NOMO-1 (cell line): ENCODE data around the gene CCDC127.

Source experiments
- DNase-seq, 2 experiments: peaks; one replicate each; lab custom pipeline; 2025; ENCODE audit not compliant: unreplicated experiment in 2 of 2; lab: John Stamatoyannopoulos, UW

The CCDC127 gene

GRCh38 chr5:191036-191948, 26.7 kb downstream of the CCDC127 start, which contains the start of gene LRRC14B:
Gene LRRC14B (plus strand): TSS chr5:191495. CDS start chr5:191539, 44 bp downstream.
- peak in 1 of 2 experiments; percentile 19 for DNase-seq

GRCh38 chr5:190366-191035, 27.5 kb downstream of the CCDC127 start:
- DNase-seq, result no peak

- DNase-seq, result no peak
These were observed 28.0 kb downstream of the CCDC127 start for GRCh38 chr5:189976-190365.

- DNase-seq, result no peak
These were observed 28.5 kb downstream of the CCDC127 start for GRCh38 chr5:189486-189885.

DNA sequence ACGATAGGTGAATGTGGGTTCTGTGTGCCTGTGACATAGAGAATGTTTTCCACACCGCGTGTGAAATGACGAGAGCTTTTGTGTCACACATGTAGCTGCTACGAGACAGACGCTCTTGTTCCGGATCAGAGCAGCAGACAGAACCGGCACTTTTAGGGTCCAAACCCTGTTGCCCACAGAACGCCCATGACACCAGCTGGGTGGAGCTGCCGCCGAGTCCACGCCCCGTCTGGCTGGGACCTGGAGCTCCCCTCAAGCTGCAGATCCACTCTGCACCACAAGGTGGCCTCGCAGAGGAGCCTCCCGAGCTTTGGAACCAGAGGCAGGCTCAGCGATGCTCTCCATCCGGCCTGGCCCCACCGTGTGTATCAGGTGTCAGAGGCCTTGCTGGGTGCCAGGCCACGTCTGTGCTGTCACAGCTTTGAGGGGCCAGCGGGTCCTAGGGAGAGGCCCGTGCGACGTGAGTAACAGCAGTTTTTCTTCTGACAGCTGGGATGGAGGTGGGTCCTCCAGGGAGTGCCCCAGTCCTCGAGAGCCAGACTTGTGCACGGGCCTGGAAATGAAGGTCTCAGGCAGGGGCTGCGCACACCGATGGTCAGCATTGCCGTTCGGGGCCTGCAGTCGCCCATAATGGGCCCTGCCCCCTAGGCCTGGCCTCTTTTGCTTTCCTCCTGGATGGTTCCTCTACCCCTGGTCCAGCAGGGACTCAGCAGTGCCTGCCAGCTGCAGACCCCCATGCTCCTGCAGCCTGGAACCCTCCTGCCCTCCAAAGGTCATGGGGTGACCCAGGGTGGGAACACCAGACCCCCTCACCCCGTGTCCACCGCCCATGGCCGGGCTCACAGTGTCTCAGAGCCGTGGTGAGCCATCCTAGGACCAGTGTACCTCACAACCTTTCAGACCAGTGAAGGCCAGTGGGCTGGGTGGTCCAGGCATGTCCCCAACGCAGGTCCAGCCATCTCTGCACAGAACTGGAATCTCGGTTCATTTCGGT, 29.2 kb downstream of the CCDC127 start:
- peak; percentile 74 to 89 for DNase-seq

DNA sequence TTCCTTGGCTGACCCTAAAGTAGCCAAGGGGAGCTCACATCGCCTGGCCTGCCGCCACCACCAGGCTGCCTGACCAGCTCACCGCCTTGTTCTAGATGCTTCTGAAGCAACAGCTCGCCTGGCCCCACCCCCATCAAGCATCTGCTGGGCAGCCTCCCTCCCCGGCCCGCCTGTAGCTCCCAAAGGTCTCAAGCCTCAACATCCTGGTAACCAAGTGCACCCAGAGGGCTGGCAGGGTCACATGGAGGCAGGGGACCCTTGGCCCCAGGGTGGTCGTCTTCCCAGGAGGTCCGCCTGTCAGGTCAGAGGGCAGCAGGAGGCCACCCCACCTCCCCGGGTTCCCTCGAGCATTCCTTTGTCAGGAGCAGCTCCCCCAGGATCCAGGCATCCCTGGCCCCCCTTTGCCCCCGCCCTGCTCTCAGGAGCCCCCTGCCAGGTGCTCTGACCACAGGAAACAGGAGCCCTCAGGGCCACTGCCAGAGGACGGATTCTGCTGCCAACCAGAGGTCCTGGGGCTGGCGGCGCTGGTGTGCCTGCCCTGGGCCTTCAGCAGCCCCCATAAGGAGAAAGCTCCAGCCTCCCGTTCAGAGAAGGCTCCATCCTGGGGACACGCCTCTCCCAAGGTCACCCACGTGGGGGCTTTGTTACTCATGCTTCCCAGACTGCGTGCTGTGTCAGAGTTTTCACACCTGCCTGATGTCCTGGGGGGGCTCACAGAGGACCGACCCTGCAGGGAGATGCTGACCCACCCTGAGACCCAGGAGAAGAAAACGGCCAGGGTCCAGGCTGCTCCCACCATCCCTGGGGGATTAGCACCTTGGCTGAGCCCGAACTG, 30.1 kb downstream of the CCDC127 start:
- no peak for DNase-seq

GRCh38 chr5:187042-187431, 30.9 kb downstream of the CCDC127 start:
- no peak for DNase-seq

DNA sequence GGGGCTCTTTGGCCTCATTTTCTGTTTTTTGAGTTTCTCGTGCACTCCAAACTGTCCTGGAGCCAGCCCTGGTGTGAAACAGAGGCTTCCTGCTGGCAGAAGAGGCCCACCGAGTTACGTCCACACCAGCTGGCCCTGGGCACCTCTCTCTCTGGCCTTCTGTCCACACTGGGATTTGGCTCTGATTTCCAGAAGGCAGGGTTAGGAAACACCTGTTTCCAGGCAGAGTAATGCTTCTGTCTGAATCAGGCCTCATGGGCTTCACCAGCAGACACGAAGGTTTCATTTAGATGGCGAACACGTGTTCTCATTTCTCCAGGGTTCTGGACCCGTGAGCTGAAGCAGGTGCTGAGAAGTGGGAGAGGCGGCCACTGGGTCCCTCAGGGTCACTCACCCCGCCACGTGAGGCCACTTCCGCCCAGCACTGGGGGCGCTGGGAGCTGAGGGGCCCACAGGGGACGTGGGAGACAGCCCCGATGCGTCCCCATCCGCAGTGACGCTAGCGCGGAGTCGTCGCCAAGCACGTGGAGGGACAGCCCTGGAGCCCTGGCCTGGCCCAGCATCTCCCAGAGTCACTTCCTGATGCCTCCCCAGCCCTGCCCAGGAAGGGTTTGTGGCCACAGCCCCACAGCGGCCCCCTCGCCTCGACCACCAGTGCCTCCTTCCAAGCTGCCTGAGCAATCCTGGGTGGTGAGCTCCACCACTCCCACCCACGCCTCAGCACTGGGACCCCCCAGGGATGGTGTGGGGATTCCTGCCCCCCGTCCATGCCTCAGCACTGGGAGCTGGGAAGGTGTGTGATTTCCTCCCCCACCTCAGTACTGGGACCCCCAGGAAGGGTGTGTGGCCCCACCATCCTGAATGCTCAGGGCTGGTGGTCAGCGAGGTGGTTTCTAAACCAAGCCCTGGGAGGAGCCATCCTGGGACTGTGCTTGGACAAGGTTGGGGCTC, 31.6 kb downstream of the CCDC127 start:
- DNase-seq, result no peak

DNA sequence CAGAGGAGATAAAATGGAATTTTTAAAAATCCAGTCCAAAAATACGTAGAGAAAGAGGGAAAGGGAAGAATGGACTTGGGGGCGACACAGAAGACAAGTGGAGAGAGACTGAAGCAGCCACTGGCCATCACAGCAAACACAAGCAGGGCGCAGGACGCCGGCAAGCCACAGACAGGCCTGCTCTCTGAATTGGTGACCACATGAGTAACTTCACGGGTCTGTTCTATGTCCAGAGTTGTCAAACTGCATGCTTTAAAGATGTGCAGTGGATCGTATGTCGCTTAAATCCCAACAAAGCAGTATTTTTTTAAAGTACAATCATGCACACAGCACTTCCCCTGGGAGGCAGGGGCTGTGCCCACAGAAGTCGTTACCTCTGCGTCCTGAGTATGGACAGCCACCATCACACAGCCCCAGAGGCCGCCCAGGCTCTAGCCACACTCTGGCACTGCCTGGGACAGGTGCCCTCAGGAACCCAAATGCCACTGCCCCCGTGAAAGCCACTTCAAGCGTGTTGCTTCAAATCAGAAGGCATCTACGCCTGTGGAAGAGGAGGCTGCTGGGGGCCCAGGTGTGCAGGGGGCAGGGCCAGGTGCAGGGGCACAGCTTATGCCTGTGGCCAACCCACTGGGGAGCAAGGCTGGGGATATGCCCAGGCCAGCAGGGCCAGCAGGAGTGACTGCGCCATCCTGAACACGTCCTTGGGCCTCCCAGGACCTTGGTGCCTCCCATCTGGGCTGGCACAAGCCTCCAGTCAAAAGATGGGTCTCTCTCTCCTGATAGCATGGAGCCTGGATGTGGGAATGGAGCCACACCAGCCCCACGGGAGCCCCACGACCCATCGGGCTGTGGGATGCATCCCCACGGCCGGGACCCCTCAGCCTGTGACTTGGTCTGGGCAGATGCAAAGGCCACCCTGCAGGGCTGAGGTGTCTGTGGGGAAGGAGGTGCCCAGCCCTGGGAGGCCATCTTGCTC, 32.6 kb downstream of the CCDC127 start:
- no peak for DNase-seq

DNA sequence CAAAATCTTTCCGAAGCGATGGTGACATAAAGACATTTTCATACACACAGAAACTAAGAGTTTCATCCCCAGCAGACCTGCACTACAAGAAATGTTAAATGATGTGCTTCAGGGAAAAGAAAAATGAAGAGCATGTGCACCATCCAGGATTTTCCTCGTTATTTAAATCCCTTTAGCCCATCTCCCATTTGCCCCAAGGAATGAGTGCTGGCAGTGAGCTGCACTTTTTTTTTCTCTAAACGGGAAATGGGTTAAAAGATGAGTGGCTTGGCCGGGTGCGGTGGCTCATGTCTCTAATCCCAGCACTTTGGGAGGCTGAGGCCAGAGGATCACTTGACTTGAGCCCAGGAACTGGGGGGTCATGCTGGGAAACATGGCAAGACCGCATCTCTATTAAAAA, 33.5 kb downstream of the CCDC127 start:
- no peak for DNase-seq

- DNase-seq, result no peak
These were observed 35.8 kb downstream of the CCDC127 start for GRCh38 chr5:182126-182525.

DNA sequence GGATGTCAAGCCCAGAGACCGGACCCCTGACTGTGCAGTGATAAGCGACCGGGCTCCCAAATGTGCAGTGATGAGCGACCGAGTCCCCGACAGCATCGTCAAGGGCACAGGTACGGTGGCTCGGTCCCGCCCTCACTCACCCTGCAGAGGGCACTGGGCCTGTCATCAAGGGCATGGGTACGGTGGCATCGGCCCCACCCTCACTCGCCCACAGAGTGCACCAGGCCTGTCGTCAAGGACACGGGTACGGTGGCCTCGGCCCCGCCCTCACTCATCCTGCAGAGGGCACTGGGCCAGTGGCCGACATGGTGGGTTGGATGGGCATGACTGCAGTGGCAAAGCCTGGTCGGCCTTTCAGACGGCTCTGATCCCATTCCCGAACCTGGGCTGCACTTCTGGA, 36.4 kb downstream of the CCDC127 start:
- no peak for DNase-seq

DNA sequence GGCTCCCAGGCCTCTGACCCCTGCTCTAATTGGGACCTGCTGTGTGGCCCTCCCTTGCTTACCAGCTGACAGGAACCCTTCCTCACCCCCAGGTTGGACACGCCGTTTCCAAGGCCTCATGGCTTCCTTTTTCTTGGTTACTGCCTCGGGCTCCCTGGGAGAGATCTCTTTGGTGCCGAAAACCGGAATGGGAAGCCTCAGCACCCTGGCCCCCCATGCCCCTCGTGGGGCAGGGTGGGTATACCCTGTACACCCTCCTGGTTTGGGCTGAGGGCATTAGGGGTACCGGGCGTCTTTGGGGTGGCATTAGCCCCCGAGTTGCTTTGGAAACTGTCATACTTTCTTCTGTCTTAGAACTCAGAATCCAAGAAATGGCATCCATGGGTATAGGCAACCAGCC, 36.8 kb downstream of the CCDC127 start:
- no peak for DNase-seq

GRCh38 chr5:180286-180918, 37.6 kb downstream of the CCDC127 start:
- no peak for DNase-seq

- no peak for DNase-seq
These were observed 38.6 kb downstream of the CCDC127 start for GRCh38 chr5:179401-179800.

- no peak for DNase-seq
These were observed 39.8 kb downstream of the CCDC127 start for GRCh38 chr5:178110-178509.

- no peak for DNase-seq
These were observed 41.6 kb downstream of the CCDC127 start for GRCh38 chr5:176296-176823.
